Upper lobe of left lung (tissue), 4 donors: ENCODE measurements around the gene HEATR5A.

Experiments
- CTCF ChIP-seq, 6 experiments: fragments of 450-650 bp in 4 of 6; fragments of 200-600 bp in 2 of 6; sonication (generic) in 2 of 6; IDR thresholded peaks; one replicate each; pipeline ENCODE4 v1.5.1; 2016 to 2019; ENCODE audit warnings: antibody characterized with exemption in 6 of 6
- EP300 ChIP-seq, 4 donors: sonication (generic); formaldehyde crosslinking; IDR thresholded peaks; one replicate each; pipeline ENCODE4 v1.5.1; 2017; ENCODE audit warnings: antibody characterized with exemption in 4 of 4, control low read depth in 2 of 4

GRCh38 chr14:31280132-31280870 is 140.0 kb downstream of the HEATR5A start:
- TF ChIP-seq EP300 (IDR thresholded peaks at IDR 0.05) (no peak), CTCF (IDR thresholded peaks at IDR 0.05) (no peak)
